Mucosa of rectum (tissue), 2 donors: Measurements from ENCODE around the gene SOWAHA.

ENCODE experiments used
- H3K27ac ChIP-seq, 2 donors: one replicate each; pipeline ENCODE4 v1.7.0; 2013; ENCODE audit warnings: inconsistent platforms in 2 of 2, low read depth in 2 of 2, low read length in 2 of 2
- H3K27me3 ChIP-seq, 2 donors: one replicate each; pipeline ENCODE4 v1.7.0; 2013; ENCODE audit warnings: low read length in 2 of 2; ENCODE audit not compliant: control insufficient read depth in 2 of 2, insufficient read depth in 2 of 2
- H3K36me3 ChIP-seq, 2 donors: one replicate each; pipeline ENCODE4 v1.7.0; 2013; ENCODE audit warnings: low read length in 2 of 2; ENCODE audit not compliant: control insufficient read depth in 2 of 2, insufficient read depth in 2 of 2
- H3K4me1 ChIP-seq, 2 donors: one replicate each; pipeline ENCODE4 v1.7.0; 2013; ENCODE audit warnings: low read length in 2 of 2, mild to moderate bottlenecking in 1 of 2; ENCODE audit not compliant: control insufficient read depth in 2 of 2, insufficient read depth in 2 of 2
- H3K4me3 ChIP-seq, 2 donors: one replicate each; pipeline ENCODE4 v1.7.0; 2013; ENCODE audit warnings: low read length in 2 of 2
- H3K9ac ChIP-seq, 2 donors: one replicate each; pipeline ENCODE4 v1.7.0; 2013; ENCODE audit warnings: low read length in 2 of 2, low read depth in 1 of 2, mild to moderate bottlenecking in 1 of 2
- H3K9me3 ChIP-seq, 2 donors: one replicate each; pipeline ENCODE4 v1.7.0; 2013; ENCODE audit warnings: low read length in 2 of 2; ENCODE audit not compliant: control insufficient read depth in 2 of 2
- donor health status: healthy.
- donor health status: Normal muscosa, but diverticular disease.

SOWAHA gene

DNA sequence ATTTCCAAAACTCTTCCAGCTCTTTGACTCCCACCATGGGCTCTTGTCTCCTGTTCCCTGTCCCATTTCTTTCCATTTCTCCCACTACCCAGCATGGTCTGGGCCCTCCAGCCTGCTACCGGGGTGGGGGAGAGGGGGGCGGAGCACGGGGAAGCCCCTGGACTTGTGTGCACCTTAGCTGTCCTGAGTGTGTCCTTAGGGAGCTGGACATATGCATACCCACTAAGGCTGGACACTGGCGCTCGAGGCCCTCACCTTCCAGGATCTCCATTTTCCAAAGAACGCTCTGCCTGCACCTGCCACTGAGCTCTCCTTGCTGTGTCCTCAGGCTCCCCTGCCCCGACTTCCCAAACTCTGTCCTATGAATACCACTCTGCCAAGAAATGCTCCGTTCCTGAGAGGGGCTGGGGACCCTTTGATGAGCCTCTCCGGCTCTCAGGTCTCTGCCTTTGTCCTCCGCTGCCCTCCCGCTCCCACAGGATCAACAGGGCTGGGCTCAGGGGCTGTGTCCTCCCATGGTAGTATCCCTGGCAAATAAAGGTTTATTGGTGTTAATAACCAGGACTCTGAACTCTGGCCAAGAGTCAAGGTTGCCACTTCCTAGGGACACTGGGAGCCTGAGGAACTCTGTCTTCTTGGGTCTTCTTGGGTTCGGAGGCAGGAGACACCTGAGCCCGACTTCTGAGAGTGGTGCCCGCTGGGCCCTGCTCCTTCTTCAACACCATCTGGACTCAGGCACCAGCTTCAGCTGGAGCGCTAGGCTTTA is 18.2 kb downstream of the SOWAHA start:
- H3K9ac ChIP-seq = peak overlapping the region; percentile 70 to 71
- no peaks in the 10 kb centered on the region for H3K9me3 ChIP-seq
- no peaks in the 10 kb centered on the region for H3K27me3 ChIP-seq
- H3K4me1 ChIP-seq = peaks cover 23 to 35% of the 10 kb centered on the region in 2 donors
- peak overlapping the region; percentile 70 to 85 for H3K4me3 ChIP-seq
- peak overlapping the region; percentile 90 to 94 for H3K27ac ChIP-seq
- H3K36me3 ChIP-seq = peaks cover 0 to 5% of the 10 kb centered on the region in 2 donors

GRCh38 chr5:132832612-132833011 is 19.5 kb downstream of the SOWAHA start:
- peaks cover 28 to 47% of the 10 kb centered on the region in 2 donors for H3K4me1 ChIP-seq
- peaks cover 0 to 1% of the 10 kb centered on the region in 2 donors for H3K36me3 ChIP-seq
- no peaks in the 10 kb centered on the region for H3K27me3 ChIP-seq
- no peaks in the 10 kb centered on the region for H3K9me3 ChIP-seq
- no peak overlapping the region for H3K4me3 ChIP-seq
- H3K9ac ChIP-seq = no peak overlapping the region
- H3K27ac ChIP-seq = no peak overlapping the region

DNA sequence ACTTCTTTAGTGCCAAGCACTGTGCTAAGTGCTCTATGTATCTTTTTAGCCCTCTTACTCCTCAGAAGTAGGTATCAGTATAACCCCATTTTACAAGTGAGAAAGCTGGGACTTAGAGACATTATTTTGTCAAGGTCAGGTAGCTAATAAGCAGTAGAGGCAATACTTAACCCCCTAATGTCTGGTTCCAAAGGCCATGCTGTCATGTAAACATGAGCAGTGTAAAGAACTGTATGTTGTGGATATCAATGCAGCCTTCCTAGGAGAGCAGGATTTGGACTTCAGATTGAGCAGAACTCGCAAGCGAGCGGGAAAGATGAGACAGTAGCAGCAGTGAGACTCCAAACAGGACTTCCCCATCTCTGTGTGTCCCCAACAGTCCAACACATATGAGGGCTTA is 21.0 kb downstream of the SOWAHA start:
- no peak overlapping the region for H3K4me3 ChIP-seq
- peaks cover 33 to 53% of the 10 kb centered on the region in 2 donors for H3K4me1 ChIP-seq
- H3K27ac ChIP-seq = no peak overlapping the region
- no peaks in the 10 kb centered on the region for H3K9me3 ChIP-seq
- no peak overlapping the region for H3K9ac ChIP-seq
- no peaks in the 10 kb centered on the region for H3K36me3 ChIP-seq
- no peaks in the 10 kb centered on the region for H3K27me3 ChIP-seq

GRCh38 chr5:132836852-132837251 is 23.8 kb downstream of the SOWAHA start:
- peaks cover 46 to 57% of the 10 kb centered on the region in 2 donors for H3K4me1 ChIP-seq
- H3K27ac ChIP-seq = peak overlapping the region; percentile 57 to 93
- H3K9ac ChIP-seq = no peak overlapping the region

DNA sequence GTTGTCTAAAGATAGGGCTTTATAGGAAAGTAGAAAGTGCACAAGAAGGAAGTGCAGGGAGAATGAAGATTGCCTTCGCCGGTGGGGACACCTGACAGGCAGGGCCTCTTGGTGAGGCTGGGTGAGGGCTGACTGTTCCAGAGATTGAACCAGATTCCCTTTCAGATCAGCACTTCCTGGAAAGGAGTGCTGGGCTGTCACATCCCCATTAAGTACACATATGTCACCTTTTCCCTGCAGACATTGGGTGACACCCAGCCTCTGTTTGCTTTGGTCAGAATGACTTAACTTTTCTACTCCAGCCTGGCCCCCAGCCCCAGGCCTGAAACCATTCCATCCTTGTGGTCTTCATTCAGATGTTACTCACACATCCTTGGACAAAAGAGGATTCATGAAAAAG is 24.8 kb downstream of the SOWAHA start:
- Histone ChIP-seq H3K9me3 (no peaks in the 10 kb centered on the region), H3K27ac (peak overlapping the region; percentile 91 to 93), H3K9ac (peak overlapping the region; percentile 61), H3K4me1 (peaks cover 46 to 57% of the 10 kb centered on the region in 2 donors), H3K36me3 (no peaks in the 10 kb centered on the region), H3K27me3 (no peaks in the 10 kb centered on the region), H3K4me3 (peak overlapping the region in 1 of 2 donors; percentile 39)

More at GRCh38 chr5:132836852-132837251, 23.8 kb downstream of the SOWAHA start:
- no peak overlapping the region for H3K4me3 ChIP-seq
- no peaks in the 10 kb centered on the region for H3K9me3 ChIP-seq
- H3K36me3 ChIP-seq = no peaks in the 10 kb centered on the region
- no peaks in the 10 kb centered on the region for H3K27me3 ChIP-seq

GRCh38 chr5:132838516-132839282 is 25.6 kb downstream of the SOWAHA start:
- H3K9me3 ChIP-seq = no peaks in the 10 kb centered on the region
- peak overlapping the region; percentile 5 to 39 for H3K4me3 ChIP-seq
- H3K9ac ChIP-seq = peak overlapping the region; percentile 40 to 54
- H3K36me3 ChIP-seq = no peaks in the 10 kb centered on the region
- peaks cover 46 to 57% of the 10 kb centered on the region in 2 donors for H3K4me1 ChIP-seq
- H3K27ac ChIP-seq = peak overlapping the region; percentile 91 to 93
- no peaks in the 10 kb centered on the region for H3K27me3 ChIP-seq

DNA sequence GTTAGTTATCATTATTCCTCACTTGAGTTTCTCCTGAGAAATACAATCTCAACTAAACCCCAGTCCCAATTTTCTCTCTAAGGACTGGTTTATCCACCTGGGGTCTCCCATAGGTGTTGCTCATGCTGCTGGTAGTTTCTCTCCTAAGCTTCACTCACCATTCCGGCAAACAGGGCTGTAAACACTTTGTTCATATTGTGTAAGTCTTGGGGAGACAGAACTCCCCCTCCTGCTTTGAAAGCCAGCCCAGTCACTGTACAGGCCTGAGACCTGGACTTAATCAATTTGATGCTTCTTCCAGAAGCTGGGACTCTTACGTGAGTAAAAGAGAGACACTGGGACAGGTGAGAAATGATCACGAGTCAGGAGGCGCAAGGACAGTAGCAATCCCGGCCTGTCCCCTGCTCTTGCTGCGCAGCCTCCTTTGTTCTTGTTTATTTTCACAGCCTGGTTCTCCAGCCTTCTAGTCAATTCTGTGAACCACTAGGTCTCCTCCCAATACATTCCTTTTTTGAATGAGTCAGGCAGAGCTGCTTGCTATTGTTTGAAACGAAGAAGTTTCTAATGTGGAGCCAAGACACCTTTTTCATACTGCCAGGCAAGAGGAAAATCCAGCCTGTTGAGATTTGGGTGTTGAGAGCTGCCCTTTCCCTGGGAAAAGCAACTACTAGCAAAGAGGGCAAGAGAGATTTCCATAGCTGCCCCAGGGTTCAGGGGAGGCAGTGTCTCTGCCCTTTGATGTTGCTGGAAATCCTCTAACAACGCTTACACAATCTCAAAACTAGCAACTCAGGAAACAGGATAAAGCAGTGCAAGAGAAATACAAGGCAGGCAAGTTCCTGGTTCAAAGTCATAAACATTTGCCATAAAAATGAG is 26.6 kb downstream of the SOWAHA start:
- H3K9me3 ChIP-seq = no peaks in the 10 kb centered on the region
- H3K9ac ChIP-seq = peak overlapping the region; percentile 38 to 40
- no peaks in the 10 kb centered on the region for H3K36me3 ChIP-seq
- peak overlapping the region in 1 of 2 donors; percentile 5 for H3K4me3 ChIP-seq
- peaks cover 46 to 57% of the 10 kb centered on the region in 2 donors for H3K4me1 ChIP-seq
- peak overlapping the region; percentile 91 to 93 for H3K27ac ChIP-seq
- H3K27me3 ChIP-seq = no peaks in the 10 kb centered on the region

- Histone ChIP-seq H3K27me3 (no peaks in the 10 kb centered on the region), H3K27ac (peak overlapping the region; percentile 91 to 93), H3K36me3 (no peaks in the 10 kb centered on the region), H3K9ac (peak overlapping the region in 1 of 2 donors; percentile 35), H3K9me3 (no peaks in the 10 kb centered on the region), H3K4me3 (peak overlapping the region in 1 of 2 donors; percentile 44), H3K4me1 (peaks cover 46 to 55% of the 10 kb centered on the region in 2 donors)
Measured at GRCh38 chr5:132840313-132840712, 27.2 kb downstream of the SOWAHA start.

DNA sequence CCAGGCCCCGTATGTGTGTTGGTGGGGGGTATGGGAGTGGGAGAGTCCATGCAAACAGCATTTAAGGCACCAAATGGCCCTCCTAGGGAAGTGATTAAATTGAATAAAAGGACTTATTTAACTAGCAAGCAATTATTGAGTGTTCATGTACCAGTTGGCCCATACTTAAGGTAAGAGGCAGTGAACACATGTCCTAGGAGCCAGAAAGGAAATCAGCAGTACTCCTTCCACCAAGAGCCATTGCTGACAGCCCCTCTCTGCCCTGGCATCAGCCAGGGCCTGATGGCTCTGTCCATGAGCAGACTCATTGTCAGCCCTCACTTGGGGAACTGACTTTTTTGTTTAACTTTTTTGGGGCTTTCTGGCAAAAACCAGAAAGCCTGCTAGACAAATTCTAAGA is 27.8 kb downstream of the SOWAHA start:
- Histone ChIP-seq H3K4me3 (no peak overlapping the region), H3K27ac (peak overlapping the region; percentile 91 to 93), H3K36me3 (no peaks in the 10 kb centered on the region), H3K27me3 (no peaks in the 10 kb centered on the region), H3K4me1 (peaks cover 43 to 49% of the 10 kb centered on the region in 2 donors), H3K9ac (peak overlapping the region in 1 of 2 donors; percentile 35), H3K9me3 (no peaks in the 10 kb centered on the region)
